NCI-H2081 treated with DMSO at 0.1 percent for 48 hours (cell line): ENCODE data around the gene TPSB2.

Source experiments
- DNase-seq: peaks from one replicate; lab custom pipeline; 2025; lab: John Stamatoyannopoulos, UW

Gene TPSB2

DNA sequence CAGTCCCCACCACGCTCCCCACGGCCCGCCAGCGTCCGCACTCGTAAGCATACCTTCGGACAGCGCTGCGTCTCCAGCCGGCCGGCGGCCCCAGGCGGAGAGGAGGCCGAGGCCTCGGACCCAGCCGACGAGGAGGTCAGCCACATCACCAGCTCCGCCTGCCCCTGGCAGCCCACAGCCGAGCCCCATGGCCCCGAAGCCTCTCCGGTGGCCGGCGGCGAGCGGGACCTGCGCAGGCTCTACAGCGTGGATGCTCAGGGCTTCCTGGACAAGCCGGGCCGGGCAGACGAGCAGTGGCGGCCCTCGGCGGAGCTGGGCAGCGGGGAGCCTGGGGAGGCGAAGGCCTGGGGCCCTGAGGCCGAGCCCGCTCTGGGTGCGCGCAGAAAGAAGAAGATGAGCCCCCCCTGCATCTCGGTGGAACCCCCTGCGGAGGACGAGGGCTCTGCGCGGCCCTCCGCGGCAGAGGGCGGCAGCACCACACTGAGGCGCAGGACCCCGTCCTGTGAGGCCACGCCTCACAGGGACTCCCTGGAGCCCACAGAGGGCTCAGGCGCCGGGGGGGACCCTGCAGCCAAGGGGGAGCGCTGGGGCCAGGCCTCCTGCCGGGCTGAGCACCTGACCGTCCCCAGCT is 9.8 kb downstream of the TPSB2 start:
- no peak for DNase-seq

GRCh38 chr16:1218930-1219611 is 10.9 kb downstream of the TPSB2 start:
- DNase-seq, result no peak

DNA sequence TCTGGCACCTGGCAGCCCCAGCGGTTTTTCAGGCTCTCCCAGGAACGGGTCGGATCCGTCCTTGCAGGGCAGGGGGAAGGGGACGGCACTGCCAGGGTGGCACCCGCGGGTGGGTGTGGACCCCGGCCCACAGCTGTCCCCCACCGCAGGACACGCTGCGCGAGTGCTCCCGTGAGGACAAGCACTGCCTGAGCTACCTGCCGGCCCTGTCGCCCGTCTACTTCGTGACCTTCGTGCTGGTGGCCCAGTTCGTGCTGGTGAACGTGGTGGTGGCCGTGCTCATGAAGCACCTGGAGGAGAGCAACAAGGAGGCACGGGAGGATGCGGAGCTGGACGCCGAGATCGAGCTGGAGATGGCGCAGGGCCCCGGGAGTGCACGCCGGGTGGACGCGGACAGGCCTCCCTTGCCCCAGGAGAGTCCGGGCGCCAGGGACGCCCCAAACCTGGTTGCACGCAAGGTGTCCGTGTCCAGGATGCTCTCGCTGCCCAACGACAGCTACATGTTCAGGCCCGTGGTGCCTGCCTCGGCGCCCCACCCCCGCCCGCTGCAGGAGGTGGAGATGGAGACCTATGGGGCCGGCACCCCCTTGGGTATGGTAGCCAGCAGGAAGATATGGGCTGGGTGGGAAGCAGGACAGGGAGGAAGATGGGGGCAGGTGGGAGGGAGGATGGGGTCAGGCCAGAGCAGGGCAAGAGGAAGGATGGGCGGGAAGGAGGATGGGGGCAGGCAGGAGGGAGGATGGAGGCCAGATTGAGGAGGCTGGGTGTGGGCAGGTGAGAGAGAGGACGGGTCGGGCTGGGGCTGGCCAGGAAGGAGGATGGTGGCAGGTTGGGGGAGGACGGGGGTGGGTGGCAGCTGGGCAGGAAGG is 11.7 kb downstream of the TPSB2 start:
- no peak for DNase-seq

DNA sequence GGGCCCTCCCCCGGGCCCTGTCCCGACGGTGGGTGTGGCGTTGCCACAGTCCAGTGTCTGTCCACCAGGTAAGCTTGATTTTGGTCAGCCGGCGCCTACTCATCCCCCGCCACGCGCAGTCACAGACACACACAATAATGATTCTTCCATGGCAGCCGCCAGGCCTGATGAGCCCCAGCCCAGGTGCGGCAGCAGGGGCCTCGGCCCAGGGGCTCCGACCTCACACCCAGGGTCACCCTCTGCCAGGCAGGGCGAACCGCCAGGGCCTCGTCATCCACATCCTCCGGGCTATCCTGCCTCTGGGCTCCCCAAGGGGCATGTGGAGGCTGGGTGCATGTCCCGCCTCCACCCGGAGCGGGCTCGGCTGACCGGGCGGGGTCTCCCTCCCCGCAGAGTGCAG is 12.5 kb downstream of the TPSB2 start:
- no peak for DNase-seq

DNA sequence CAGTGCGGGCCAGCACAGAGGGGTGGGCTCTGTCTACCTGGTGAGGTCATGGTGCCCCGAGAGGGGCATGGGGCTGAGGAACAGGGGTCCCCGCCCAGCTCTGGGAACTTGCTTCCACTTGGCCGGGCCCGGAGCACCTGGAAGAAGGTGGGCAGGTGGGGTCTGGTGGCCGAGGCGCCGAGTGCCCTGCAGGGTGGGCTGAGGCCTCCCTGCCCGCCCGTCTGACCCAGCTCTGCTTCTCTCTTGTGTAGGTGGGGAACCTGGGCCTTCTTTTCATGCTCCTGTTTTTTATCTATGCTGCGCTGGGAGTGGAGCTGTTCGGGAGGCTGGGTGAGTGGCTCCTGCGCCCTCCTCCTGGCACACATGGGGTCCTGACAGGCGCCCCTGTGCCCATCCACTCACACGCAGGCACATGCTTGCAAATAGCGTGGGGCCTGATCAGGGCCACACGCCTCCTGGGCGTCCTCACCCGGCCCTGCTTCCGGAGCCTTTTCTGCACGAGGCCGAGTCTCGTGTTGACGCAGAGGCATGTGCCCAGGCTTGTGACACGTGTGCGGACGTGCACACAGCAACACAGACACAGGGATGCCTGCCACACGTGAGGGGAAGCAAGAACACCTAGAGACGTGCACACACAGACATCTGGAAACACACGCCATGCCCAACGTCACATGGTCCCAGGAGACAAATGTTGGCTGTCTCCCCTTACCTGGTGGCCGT is 13.1 kb downstream of the TPSB2 start:
- DNase-seq, result no peak

GRCh38 chr16:1216296-1216619 is 13.7 kb downstream of the TPSB2 start:
- no peak for DNase-seq

GRCh38 chr16:1215574-1216295 is 14.2 kb downstream of the TPSB2 start:
- DNase-seq, result no peak

GRCh38 chr16:1214719-1215118 is 15.3 kb downstream of the TPSB2 start:
- DNase-seq, result no peak

GRCh38 chr16:1213796-1214372 is 16.1 kb downstream of the TPSB2 start:
- no peak for DNase-seq

- no peak for DNase-seq
These were observed 16.8 kb downstream of the TPSB2 start for GRCh38 chr16:1213231-1213630.

GRCh38 chr16:1212616-1213194 is 17.3 kb downstream of the TPSB2 start:
- no peak for DNase-seq

- DNase-seq, result no peak
These were observed 18.3 kb downstream of the TPSB2 start for GRCh38 chr16:1211451-1212268.

DNA sequence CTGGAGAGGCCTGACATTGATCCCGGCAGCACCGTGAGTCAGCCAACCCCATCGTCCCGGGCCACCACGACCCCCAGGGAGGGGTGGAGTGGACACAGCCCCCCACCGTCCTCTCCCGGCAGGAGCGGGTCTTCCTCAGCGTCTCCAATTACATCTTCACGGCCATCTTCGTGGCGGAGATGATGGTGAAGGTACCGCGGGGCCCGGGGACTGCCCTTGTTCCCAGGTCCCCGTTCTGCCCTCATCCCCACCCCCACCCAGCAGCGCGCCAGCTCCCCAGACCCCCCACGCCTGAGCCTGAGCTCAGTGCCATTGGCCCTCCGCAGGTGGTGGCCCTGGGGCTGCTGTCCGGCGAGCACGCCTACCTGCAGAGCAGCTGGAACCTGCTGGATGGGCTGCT is 19.5 kb downstream of the TPSB2 start:
- no peak for DNase-seq

- DNase-seq, result no peak
These were observed 20.9 kb downstream of the TPSB2 start for GRCh38 chr16:1209081-1209480.

- no peak for DNase-seq
These were observed 21.6 kb downstream of the TPSB2 start for GRCh38 chr16:1208239-1208830.

DNA sequence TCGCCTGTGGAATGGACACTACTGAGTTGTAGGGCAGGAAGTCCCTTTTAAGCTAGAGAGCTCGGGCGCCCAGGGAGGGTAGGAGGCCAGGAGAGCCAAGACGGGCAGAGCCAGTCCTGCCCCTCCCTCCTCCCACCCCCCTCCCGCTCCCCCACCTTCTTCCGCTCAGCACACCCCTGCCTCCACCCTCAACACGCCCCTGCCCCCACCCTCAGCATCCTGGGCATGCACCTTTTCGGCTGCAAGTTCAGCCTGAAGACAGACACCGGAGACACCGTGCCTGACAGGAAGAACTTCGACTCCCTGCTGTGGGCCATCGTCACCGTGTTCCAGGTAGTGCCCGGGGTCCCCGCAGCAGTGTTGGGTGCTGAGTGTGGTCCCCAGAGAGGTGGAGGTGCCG is 23.2 kb downstream of the TPSB2 start:
- DNase-seq, result no peak

DNA sequence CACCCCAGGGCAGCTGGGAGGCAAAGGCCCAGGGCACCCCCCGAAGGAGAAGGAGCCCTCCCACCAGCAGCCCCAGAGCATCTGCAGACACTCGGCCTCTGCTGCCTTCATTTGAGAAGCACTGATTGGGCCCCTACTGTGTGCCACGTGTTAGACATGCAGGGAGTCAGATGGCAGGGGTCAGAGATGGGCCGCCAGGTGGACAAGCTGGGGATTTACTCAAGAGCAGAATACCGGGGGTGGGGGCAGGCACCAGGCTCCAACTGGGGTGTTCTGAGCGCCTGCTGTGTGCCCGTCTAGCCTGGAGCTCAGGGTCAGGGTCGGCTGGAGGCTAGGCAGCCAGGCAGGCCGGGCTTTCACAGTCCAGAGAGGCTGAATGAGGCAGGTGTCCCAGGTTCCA is 23.7 kb downstream of the TPSB2 start:
- no peak for DNase-seq

- no peak for DNase-seq
These were observed 25.1 kb downstream of the TPSB2 start for GRCh38 chr16:1204933-1205332.

GRCh38 chr16:1202274-1202673 is 27.7 kb downstream of the TPSB2 start:
- no peak for DNase-seq

DNA sequence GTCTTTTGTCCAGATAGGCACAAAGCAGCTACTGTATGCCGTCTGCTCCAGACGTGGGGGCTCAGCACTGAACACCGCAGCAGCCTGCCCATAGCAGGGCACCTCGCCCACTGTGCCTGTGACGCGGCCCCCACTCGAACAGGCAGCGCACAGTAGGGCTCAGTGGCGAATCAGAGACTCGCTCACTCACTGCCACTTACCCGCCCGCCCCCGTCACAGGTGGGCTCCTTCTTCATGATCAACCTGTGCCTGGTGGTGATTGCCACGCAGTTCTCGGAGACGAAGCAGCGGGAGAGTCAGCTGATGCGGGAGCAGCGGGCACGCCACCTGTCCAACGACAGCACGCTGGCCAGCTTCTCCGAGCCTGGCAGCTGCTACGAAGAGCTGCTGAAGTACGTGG is 28.5 kb downstream of the TPSB2 start:
- no peak for DNase-seq
